Activated T-helper 9 cell treated with anti-CD3 and anti-CD28 coated beads, Interleukin-2, amount 50 U/mL, for 16 hours (primary cell): ENCODE results near the gene ABCB8.
"Not testable (repeated sequence)": the region's sequence is repeated elsewhere in the genome, so short reads cannot be mapped to it uniquely, and the experiment has no call there.

Source experiments
- DNase-seq: peaks from one replicate; pipeline ENCODE4 v3.0.0-alpha.2; 2020; ENCODE audit warnings: low read depth

Gene ABCB8

GRCh38 chr7:151014950-151015349 is 13.3 kb upstream of the ABCB8 start:
- no peak for DNase-seq

DNA sequence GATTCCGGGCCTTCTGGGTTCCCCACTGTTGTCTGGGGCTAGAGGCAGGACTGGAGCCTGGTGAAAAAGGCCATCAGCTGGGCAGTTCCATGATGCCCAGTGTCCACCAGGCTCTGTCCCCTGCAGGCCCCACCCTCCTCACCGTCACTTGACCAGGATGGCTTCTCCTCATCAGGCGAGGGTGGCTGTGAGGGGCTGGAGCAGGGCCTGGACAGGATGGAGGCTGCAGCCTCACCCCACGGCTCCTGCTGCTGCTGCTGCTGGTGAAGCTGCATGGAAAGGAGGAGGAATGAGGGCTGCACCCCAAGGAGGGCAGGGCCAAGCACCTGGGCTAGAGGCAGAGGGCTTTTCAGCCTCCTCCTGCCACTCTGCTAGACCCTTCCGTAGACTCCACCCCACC is 12.3 kb upstream of the ABCB8 start:
- no peak for DNase-seq

- no peak for DNase-seq
Measured at GRCh38 chr7:151016505-151016904, 11.7 kb upstream of the ABCB8 start.

GRCh38 chr7:151016942-151017341 is 11.3 kb upstream of the ABCB8 start:
- no peak for DNase-seq

DNA sequence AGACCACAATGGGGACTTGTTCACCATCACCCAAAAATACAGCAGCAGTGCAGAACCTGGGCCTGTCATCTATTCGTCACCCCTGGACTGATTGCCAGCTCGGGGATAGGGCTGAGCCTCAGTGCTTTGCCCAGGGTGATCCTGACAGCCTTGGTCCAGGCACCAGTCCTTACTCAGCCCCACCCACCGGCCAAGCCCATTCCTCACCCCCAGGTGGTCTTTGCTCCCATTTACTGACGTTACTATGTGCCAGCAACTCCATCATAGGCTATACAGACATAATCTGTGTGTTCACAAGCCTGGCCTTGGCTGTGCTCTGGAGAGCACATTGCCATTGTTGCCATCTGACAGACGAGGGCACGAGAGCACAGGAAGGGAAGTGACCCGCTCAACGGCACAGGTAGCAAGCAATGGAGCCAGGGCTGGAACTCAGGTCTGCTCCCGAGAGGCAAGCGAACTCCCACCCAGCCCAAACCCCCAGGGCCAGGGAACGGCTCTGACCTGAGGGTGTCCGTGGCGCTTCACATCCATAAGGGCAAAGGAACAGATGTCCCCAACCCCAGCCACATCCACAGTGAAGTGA is 10.8 kb upstream of the ABCB8 start:
- no peak for DNase-seq

DNA sequence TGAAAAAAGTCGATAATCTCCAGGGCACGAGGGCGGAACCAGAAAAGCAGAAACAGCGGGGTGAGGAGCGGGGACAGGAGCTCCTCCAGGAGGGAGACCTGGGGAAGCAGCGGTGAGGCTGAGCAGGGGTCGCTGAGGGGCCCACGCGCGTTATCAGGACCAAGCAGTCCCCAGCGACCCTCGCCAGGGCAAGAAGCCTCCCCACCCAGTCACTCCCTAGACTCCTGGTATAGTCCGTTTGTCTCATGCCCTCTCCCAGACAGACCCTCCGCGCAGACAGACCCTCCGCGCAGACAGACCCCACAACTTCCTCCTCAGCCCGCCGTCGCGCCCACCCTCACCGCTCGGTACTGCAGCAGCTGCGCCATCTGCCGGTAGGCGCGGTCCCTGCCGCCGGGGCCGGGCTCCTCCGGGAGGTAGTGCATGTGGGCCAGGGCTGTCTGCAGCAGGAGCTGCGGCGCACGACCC is 10.3 kb upstream of the ABCB8 start:
- peak; percentile 71 for DNase-seq

- DNase-seq: no peak
Measured at GRCh38 chr7:151018421-151019129, 9.7 kb upstream of the ABCB8 start.

DNA sequence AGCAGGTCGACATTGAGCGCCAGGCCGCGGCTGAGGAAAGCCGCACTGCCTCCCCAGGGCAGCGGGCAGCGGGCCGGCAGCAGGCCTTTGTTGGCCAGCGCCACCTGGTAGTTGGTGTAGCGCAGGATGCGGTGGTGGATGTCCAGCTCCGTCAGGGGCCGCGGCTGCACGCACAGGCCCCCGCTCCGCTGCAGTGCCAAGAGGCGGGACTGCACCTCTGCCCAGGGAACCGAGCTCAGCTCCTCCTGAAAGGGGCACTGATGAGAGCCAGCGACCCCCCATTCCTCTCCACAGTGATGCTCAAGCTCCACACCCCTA is 9.2 kb upstream of the ABCB8 start:
- no peak for DNase-seq

GRCh38 chr7:151020231-151020630 is 8.0 kb upstream of the ABCB8 start:
- DNase-seq: no peak

- DNase-seq: no peak
Measured at GRCh38 chr7:151023232-151023631, 5.0 kb upstream of the ABCB8 start.

GRCh38 chr7:151024435-151025056 is 3.7 kb upstream of the ABCB8 start, which contains the start of gene ATG9B:
TSS of gene ATG9B (minus strand) at chr7:151024494. CDS start at chr7:151024423, 71 bp downstream.
- DNase-seq: no peak

DNA sequence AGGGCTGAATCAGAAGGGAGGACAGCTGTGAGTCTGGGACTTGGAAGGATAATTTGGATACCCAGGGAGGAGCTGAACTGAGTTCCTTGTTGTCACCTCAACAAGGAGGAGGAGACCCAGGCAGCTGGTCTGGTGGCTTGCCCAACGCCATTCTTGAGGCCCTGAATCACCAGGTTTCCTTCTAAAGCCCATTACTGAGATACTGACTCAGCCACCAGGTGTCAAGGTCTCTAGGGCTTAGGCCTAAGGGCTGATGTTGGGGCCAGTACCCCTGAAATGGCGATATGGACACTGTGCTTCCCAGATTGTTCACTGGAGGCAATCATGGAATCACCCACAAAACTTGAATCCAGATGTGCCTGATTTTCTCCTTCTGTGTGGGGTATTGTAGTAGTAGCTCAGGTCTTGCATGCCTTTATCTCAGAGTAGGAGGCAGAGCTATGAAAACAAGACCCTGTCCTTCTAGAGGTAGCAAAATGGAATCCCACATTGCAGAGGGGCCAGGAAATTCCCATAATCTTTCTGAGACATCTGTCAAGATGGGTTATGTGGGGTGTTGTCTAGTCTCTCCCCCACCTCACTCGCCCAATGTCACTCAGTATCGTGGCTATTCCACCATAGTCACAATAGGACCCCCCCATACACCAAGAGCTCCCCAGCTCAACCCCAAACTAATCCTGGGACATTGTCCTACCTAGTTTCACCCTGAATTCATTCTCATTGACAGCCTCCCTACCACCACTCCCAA is 2.2 kb upstream of the ABCB8 start:
- no peak for DNase-seq

DNA sequence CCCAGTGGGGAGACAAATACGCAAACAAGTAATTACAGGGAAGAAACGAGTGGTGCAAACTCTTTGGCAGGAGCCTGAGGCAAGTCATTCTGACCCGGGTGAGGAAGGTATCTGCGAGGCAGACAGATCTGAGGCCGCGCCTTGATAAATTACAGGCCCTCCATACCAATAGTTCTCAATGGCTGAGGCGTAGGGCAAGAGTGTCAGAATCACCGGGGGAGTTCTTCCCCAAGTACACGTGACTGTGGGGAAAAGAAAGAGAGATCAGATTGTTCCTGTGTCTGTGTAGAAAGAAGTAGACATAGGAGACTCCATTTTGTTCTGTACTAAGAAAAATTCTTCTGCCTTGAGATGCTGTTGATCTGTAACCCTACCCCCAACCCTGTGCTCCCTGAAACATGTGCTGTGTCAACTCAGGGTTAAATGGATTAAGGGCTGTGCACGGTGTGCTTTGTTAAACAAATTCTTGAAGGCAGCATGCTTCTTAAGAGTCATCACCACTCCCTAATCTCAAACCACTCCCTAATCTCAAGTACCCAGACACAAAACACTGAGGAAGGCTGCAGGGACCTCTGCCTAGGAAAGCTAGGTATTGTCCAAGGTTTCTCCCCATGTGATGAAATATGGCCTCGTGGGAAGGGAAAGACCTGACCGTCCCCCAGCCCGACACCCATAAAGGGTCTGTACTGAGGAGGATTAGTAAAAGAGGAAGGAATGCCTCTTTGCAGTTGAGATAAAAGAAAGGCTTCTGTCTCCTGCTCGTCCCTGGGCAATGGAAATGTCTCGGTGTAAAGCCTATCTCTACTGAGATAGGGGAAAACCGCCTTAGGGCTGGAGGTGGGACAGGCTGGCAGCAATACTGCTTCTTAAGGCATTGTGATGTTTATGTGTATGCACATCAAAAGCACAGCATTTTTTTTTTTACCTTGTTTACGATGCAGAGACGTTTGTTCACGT is 1.2 kb upstream of the ABCB8 start:
- not testable (repeated sequence) for DNase-seq

DNA sequence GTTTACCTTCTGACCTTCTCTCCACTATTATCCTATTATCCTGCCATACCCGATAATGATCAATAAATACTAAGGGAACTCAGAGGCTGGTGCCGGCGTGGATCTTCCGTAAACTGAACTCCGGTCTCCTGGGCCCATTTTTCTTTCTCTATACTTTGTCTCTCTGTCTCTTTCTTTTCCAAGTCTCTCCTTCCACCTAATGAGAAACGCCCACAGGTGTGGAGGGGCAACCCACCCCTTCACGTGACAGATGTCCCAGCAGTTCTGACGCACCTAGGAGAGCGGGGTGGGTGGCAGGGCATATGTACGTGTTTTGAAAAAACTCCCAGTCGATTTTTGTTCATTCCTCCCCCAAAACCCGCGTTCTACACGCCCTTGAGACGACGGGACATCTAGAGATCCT is 521 bp upstream of the ABCB8 start:
- DNase-seq: not testable (repeated sequence)

DNA sequence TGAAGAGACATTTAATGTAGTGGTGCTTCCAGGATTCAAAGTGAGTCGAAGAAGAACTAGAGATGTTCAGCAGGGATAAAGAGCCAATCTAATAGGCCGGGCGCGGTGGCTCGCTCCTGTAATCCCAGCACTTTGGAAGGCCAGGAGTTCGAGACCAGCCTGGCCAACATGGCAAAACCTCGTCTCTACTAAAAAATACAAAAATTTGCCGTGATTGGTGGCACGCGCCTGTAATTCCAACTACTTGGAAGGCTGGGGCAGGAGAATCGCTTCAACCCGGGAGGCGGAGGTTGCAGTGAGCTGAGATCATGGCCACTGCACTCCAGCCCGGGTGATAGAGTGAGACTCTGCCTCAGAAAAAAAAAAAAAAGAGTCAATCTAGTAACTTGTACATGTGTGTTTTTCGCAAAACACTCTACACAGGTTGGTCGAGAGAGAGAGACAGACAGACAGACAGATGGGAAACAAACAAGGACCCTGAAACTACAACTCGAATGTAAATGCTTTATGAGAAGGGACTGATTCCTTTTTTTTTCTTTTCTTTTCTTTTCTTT is 775 bp downstream of the ABCB8 start:
- no peak for DNase-seq

GRCh38 chr7:151031011-151031410 is 2.8 kb downstream of the ABCB8 start:
- DNase-seq: no peak

DNA sequence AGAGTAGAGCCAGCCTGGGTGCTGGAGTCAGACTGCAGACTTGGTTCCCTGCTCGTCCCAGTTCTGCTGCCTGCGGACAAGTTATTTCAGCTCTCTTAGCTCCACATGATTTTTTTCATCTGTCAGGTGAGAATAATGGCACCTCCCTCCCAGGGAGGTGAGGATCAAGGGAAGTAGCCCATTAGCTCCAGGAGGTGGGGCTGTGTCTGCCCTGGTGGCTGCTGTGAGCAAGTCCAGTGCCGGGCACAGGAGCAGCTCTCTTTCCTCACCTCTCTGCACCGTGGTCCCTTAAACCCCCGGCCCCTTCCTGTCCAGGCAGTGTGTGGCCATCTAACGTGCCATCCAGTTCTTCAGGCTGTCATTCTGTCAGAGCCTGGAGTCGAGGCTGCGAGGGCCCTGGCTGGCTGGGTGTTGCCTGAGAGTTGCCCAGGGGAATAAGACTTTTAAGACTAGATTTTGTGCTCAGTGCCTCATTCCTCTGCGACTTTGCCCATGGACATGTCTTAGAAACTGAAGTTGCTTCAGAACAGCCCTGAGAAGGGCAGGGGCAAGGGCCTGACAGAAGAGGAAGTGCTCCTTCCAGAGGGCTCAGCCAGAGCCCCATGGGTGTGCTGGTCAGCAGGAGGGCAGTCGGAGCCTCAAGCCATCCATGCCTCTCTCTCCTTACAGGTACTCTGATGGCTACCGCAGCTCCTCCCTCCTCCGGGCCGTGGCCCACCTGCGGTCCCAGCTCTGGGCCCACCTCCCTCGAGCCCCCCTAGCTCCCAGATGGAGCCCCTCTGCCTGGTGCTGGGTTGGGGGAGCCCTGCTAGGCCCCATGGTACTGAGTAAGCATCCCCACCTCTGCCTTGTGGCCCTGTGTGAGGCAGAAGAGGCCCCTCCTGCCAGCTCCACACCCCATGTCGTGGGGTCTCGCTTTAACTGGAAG is 5.0 kb downstream of the ABCB8 start:
- no peak for DNase-seq

DNA sequence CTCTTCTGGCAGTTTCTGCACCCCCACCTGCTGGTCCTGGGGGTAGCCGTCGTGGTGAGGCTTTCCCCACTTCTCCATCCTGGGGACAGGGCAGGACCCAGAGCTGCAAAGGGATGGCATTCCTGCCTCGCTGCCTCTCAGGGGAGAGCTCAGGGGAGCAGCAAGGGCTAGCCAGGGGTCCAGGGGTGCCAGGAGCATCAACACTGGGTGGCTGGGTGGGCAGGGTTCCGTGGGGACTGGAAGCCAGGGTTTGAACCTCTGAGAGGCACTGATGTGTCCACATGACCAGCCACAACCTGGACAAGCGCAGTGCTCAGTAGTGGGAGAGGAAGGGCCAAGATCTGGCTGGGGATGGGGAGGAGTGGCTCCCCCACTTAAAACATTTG is 5.6 kb downstream of the ABCB8 start:
- DNase-seq: no peak

DNA sequence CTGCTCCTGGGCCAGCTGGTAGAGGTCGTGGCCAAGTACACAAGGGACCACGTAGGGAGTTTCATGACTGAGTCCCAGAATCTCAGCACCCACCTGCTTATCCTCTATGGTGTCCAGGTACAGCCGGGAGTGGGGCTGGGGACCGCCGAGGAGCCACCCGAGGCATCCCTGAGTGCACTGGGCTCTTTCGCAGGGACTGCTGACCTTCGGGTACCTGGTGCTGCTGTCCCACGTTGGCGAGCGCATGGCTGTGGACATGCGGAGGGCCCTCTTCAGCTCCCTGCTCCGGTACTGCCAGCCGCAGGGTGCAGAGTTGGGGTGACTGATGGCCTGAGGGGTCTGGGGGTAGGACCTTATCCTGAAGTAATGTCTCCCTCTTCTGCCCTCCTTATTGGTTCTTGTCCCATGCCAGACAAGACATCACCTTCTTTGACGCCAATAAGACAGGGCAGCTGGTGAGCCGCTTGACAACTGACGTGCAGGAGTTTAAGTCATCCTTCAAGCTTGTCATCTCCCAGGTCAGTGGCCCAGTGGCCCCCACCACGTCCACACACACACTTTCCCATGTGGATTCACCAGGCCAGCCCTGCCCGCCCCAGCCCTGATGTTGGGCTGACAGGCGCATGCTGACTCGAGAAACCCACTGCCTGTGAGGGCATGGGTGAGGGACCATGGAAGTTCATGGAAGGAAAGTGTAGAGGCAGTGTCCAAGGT is 6.2 kb downstream of the ABCB8 start:
- no peak for DNase-seq
